ENCODE data around the gene TDRD12. TPM values are rescaled to one million over a fixed set of nuclear protein-coding genes. Genes with fewer than 3 reads are reported as not detected.

Gene TDRD12
- polyA plus RNA-seq, 3 donors = 0.05 TPM; not detected in 2

GRCh38 chr19:32857584-32857983, 138.0 kb downstream of the TDRD12 start:
- Mint-ChIP-seq H3K4me3 (no peak overlapping the region), H3K36me3 (no peaks in the 10 kb centered on the region), H3K27me3 (ENCODE audit: low read depth in 3 of 3) (peaks cover 0 to 1% (median under 1%) of the 10 kb centered on the region in 3 donors), H3K4me1 (no peaks in the 10 kb centered on the region), H3K9me3 (peaks cover 0 to 2% (median 0%) of the 10 kb centered on the region in 7 donors), H3K27ac (no peak overlapping the region)
- H3K79me2 ChIP-seq (ENCODE audit: insufficient read depth, low read length) = no peaks in the 10 kb centered on the region
- intact Hi-C loops (cut with micrococcal nuclease) = no loop called here
- TF ChIP-seq, protein P1, sequence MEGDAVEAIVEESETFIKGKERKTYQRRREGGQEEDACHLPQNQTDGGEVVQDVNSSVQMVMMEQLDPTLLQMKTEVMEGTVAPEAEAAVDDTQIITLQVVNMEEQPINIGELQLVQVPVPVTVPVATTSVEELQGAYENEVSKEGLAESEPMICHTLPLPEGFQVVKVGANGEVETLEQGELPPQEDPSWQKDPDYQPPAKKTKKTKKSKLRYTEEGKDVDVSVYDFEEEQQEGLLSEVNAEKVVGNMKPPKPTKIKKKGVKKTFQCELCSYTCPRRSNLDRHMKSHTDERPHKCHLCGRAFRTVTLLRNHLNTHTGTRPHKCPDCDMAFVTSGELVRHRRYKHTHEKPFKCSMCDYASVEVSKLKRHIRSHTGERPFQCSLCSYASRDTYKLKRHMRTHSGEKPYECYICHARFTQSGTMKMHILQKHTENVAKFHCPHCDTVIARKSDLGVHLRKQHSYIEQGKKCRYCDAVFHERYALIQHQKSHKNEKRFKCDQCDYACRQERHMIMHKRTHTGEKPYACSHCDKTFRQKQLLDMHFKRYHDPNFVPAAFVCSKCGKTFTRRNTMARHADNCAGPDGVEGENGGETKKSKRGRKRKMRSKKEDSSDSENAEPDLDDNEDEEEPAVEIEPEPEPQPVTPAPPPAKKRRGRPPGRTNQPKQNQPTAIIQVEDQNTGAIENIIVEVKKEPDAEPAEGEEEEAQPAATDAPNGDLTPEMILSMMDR (IDR thresholded peaks at IDR 0.05) = no peak
- H3K9me3 ChIP-seq (replicated peaks in 1 of 2; ENCODE audit: control insufficient read depth in 1 of 2, insufficient read depth in 1 of 2, low read length in 2 of 2) = no peaks in the 10 kb centered on the region
- no CpG with 5 or more reads among the region's 5 CpGs for WGBS (ENCODE audit: insufficient coverage)
- H3K36me3 ChIP-seq (replicated peaks in 1 of 2; ENCODE audit: control insufficient read depth in 1 of 2, insufficient read depth in 2 of 2, low read length in 2 of 2) = no peaks in the 10 kb centered on the region
- H3K4me1 ChIP-seq (ENCODE audit: control insufficient read depth in 1 of 2, insufficient read depth in 2 of 2, low read length in 2 of 2) = no peaks in the 10 kb centered on the region
- no peak overlapping the region for H3K27ac ChIP-seq (ENCODE audit: low read depth in 1 of 2, low read length in 2 of 2)
- DNase-seq = no peak
- H3K27me3 ChIP-seq (ENCODE audit: control insufficient read depth in 2 of 2, insufficient read depth in 2 of 2, low read length in 2 of 2) = no peaks in the 10 kb centered on the region
- no peak overlapping the region for H3K4me2 ChIP-seq (replicated peaks; ENCODE audit: extremely low read depth, low read length, poor library complexity, severe bottlenecking)
- no peak overlapping the region for H2AFZ ChIP-seq (ENCODE audit: insufficient read depth, low read depth, low read length, poor library complexity, severe bottlenecking)
- H4K20me1 ChIP-seq (ENCODE audit: insufficient read depth, low read length) = no peaks in the 10 kb centered on the region
- no peak overlapping the region for H3K9ac ChIP-seq (ENCODE audit: insufficient read depth, low read length, poor library complexity, severe bottlenecking)
- no peak overlapping the region for H3K4me3 ChIP-seq (replicated peaks in 1 of 3; ENCODE audit: low read depth in 2 of 3, low read length in 3 of 3)

- TF ChIP-seq, protein P1 (IDR thresholded peaks at IDR 0.05) = no peak
- H3K27me3 ChIP-seq (ENCODE audit: control insufficient read depth in 2 of 2, insufficient read depth in 2 of 2, low read length in 2 of 2) = no peaks in the 10 kb centered on the region
- no peaks in the 10 kb centered on the region for H3K4me1 Mint-ChIP-seq
- no peaks in the 10 kb centered on the region for H3K79me2 ChIP-seq (ENCODE audit: insufficient read depth, low read length)
- no peak overlapping the region for H2AFZ ChIP-seq (ENCODE audit: insufficient read depth, low read depth, low read length, poor library complexity, severe bottlenecking)
- peaks cover 0 to 2% (median 1%) of the 10 kb centered on the region in 3 donors for H3K27me3 Mint-ChIP-seq (ENCODE audit: low read depth in 3 of 3)
- no peak overlapping the region for H3K27ac Mint-ChIP-seq
- intact Hi-C loops (cut with micrococcal nuclease) = no loop called here
- H3K4me3 ChIP-seq (replicated peaks in 1 of 3; ENCODE audit: low read depth in 2 of 3, low read length in 3 of 3) = no peak overlapping the region
- no peak for DNase-seq
- no peak overlapping the region for H3K4me3 Mint-ChIP-seq
- 93% methylated on average over 13 of the region's 13 CpGs for WGBS (ENCODE audit: insufficient coverage)
- no peaks in the 10 kb centered on the region for H4K20me1 ChIP-seq (ENCODE audit: insufficient read depth, low read length)
- no peaks in the 10 kb centered on the region for H3K36me3 ChIP-seq (replicated peaks in 1 of 2; ENCODE audit: control insufficient read depth in 1 of 2, insufficient read depth in 2 of 2, low read length in 2 of 2)
- no peak overlapping the region for H3K4me2 ChIP-seq (replicated peaks; ENCODE audit: extremely low read depth, low read length, poor library complexity, severe bottlenecking)
- H3K27ac ChIP-seq (ENCODE audit: low read depth in 1 of 2, low read length in 2 of 2) = no peak overlapping the region
- peaks cover 0 to 2% (median 0%) of the 10 kb centered on the region in 7 donors for H3K9me3 Mint-ChIP-seq
- no peak overlapping the region for H3K9ac ChIP-seq (ENCODE audit: insufficient read depth, low read length, poor library complexity, severe bottlenecking)
- H3K4me1 ChIP-seq (ENCODE audit: control insufficient read depth in 1 of 2, insufficient read depth in 2 of 2, low read length in 2 of 2) = no peaks in the 10 kb centered on the region
- H3K9me3 ChIP-seq (replicated peaks in 1 of 2; ENCODE audit: control insufficient read depth in 1 of 2, insufficient read depth in 1 of 2, low read length in 2 of 2) = no peaks in the 10 kb centered on the region
- no peaks in the 10 kb centered on the region for H3K36me3 Mint-ChIP-seq
These were observed 138.6 kb downstream of the TDRD12 start for GRCh38 chr19:32858155-32858554.
